Caki2 (cell line): ENCODE results near the gene SCARF2. TPM values are rescaled to one million over a fixed set of nuclear protein-coding genes. Genes with fewer than 3 reads are reported as not detected.
"Not testable (repeated sequence)": the region's sequence is repeated elsewhere in the genome, so short reads cannot be mapped to it uniquely, and the experiment has no call there.

Experiments
- DNase-seq: peaks from one replicate; pipeline ENCODE4 v3.0.0-alpha.2; 2015; ENCODE audit warnings: low read depth
- in situ Hi-C: cut with HindIII; loops from 2 replicates; pipeline ENCODE4 v1.10.0; 2016; ENCODE audit warnings: low sequenced_read_pairs, low pct_unique_long_range_greater_than_20kb, mixed read lengths
- total RNA-seq: library from RNA; depleted of rRNA; stranded (reverse); fragments of >200 nt; shearing (Covaris generic); gene quantifications from 2 replicates; pipeline ENCODE4 v1.2.3, GENCODE V29; 2014; ENCODE audit warnings: low replicate concordance

The SCARF2 gene
- total RNA-seq, 1 experiment from 2014 or later = 3.1 TPM

- in situ Hi-C loops = no loop called here
- DNase-seq = no peak
Observed at GRCh38 chr22:20464912-20465758, 27.5 kb upstream of the SCARF2 start.

DNA sequence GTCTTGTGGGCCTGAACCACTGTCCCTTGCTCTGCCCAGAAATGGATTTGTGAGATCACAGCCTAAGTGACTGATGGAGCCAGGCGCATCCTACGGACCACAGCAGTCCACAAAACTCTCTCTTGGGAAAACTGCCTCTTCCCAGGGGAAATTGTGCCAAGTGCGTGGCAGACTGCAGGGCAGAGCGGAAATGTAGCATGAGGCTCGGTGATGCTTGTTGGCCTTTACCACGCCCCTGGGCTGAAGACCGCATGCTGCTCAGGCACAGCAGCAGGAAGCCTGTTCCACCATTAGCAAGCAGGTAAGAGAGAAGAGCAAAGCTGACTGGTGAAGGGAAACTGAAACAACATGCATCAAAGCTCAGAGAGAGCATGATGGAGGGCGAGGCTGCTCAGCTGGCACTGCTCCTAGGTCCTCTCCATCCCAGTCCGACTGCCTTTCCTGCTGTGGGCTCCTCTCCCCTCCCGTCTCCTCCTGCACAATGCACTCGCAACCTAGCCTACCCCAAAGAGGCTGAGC is 26.5 kb upstream of the SCARF2 start:
- in situ Hi-C loops = no loop called here

GRCh38 chr22:20463324-20464095 is 25.9 kb upstream of the SCARF2 start:
- in situ Hi-C loops = no loop called here
- DNase-seq = no peak

More for the DNA sequence above, 26.5 kb upstream of the SCARF2 start:
- DNase-seq = no peak

DNA sequence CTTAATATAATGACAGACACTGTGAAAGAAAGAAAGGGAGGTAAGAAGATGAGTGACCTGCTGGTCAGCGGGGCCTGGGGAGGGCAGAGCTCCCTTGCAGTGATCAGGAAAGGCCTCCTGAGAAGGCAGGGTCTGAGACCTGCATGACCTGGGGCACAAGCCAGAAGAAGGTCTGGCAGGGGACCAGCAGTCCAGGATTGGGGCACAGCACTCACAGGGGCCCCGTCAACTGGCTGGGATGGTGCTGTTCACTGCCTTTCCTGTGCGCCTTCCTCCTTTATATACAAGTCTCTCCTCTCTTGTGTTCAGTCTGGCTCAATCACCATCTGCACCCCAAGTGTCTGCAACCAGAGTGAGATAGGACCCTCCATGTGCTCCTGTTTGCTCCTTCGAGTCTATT is 22.2 kb upstream of the SCARF2 start:
- no peak for DNase-seq
- in situ Hi-C loops = no loop called here

DNA sequence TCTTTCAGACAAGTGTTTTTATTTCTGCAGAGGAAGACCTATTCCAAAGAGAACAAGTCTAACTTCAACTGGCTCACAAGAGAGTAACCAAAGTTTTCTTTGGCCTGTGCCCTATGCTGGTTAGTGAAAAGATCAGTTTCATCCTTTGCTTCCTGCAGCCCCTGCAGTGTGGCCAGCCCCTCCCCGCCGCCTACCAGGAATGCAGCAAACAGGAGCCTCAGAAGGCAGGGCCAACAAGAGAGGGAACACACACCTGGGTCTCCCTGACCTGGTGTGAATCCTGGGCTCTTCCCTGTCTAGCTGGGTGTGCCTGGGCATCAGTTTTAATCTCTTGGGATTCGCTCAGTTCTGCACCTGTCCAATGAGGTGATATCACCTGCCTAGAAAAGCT is 21.5 kb upstream of the SCARF2 start:
- no peak for DNase-seq
- in situ Hi-C loops = no loop called here

GRCh38 chr22:20458530-20459151 is 21.0 kb upstream of the SCARF2 start:
- DNase-seq = no peak
- in situ Hi-C loops = no loop called here

- no peak for DNase-seq
- in situ Hi-C loops = no loop called here
Observed at GRCh38 chr22:20457506-20458240, 20.0 kb upstream of the SCARF2 start.

GRCh38 chr22:20456722-20457076 is 19.1 kb upstream of the SCARF2 start:
- in situ Hi-C loops = no loop called here
- DNase-seq = no peak

DNA sequence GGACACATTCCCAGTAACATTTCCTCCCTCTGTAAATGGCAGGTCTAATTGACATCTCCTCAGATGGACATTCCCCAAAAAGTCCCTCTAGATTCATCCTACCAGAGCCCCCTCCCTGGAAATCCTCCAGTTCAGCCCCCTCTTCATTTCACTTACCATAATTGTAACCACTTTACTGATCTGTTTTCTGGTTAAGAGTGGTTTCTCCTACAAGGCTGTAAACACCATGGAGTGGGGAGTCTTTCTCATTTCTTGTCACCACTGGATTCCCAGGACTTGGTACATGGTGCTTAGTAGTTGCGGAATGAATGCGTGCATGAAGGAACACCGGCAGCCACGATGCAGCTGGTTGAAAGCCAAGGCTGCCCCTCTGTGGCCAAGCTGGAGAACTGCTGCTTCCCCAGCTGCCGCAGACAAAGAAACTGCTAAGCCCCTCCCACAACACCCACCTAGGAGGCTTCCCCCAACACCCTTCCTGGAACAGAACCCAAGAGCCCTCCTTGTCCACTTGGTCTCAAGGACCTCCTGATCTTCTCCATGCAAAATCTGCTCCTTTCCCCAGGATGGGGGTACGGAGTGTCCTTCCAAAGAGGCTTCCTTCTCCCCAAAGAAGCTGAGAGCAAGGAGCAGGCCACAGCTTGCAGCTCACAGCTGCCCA is 18.6 kb upstream of the SCARF2 start:
- in situ Hi-C loops = no loop called here
- DNase-seq = peak; percentile 64

DNA sequence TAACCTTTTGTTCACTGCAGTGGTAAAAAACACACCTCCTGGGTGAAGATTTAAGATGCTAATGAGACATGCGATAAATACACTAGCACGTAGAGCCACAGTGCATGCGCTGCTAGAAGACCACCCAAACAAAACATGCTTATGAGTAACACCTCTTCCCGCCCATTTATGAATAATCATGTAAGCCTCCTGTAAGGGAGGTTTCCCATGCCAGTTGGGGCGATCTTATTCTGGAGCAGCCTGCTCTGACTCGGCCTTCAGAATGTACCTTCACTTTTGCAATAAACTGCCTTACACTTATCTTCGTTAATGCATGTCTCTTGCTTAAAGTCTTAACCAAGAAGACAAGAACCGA is 18.1 kb upstream of the SCARF2 start:
- in situ Hi-C loops = no loop called here
- DNase-seq = no peak

- in situ Hi-C loops = no loop called here
- DNase-seq = no peak
Observed at GRCh38 chr22:20453222-20453621, 15.6 kb upstream of the SCARF2 start.

DNA sequence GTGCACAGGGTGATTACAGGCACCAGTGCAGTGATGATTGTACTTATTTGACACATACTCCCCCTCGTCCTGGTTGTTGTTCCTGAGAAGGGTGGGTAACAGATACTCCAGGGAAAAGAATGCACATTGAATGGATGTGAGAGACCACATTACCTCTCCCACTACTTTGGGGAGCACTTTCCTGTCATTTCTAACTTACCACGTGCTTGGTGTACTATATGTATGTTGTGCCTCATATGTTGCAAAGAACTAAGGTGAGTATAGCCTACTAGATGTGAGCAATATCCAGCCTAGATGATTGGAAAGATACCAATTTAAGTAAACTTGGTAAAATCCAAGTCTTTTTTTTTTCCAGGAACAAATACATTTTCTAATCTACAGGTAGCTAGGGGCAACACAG is 14.3 kb upstream of the SCARF2 start:
- in situ Hi-C loops = no loop called here
- no peak for DNase-seq

DNA sequence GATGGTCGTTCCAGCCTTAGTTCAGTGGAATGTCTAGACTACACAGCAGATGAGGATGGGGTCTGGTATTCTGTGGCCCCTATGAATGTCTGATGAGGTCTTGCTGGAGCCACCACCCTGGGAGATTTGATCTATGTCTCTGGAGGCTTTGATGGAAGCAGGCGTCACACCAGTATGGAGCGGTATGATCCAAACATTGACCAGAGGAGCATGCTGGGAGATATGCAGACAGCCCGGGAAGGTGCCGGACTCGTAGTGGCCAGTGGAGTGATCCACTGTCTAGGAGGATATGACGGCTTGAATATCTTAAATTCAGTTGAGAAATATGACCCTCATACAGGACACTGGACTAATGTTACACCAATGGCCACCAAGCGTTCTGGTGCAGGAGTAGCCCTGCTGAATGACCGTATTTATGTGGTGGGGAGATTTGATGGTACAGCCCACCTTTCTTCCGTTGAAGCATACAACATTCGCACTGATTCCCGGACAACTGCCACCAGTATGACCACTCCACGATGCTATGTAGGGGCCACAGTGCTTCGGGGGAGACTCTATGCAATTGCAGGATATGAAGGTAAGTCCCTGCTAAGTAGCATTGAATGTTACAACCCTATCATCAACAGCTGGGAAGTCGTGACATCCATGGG is 13.6 kb upstream of the SCARF2 start:
- in situ Hi-C loops, DNase-seq: not testable (repeated sequence)

DNA sequence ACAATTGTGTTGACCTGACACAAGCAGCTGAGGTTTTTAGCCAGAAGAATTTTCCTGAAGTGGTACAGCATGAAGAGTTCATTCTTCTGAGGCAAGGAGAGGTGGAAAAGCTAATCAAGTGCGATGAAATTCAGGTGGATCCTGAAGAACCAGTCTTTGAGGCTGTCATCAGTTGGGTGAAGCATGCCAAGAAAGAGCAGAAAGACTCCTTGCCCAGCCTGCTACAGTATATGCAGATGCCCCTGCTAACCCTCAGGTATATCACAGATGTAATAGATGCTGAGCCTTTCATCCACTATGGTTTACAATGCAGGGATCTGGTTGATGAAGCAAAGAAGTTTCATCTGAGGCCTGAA is 12.9 kb upstream of the SCARF2 start:
- in situ Hi-C loops = no loop called here

GRCh38 chr22:20449819-20450550 is 12.4 kb upstream of the SCARF2 start:
- in situ Hi-C loops = no loop called here
- DNase-seq = no peak

More for the DNA sequence above, 12.9 kb upstream of the SCARF2 start:
- no peak for DNase-seq

DNA sequence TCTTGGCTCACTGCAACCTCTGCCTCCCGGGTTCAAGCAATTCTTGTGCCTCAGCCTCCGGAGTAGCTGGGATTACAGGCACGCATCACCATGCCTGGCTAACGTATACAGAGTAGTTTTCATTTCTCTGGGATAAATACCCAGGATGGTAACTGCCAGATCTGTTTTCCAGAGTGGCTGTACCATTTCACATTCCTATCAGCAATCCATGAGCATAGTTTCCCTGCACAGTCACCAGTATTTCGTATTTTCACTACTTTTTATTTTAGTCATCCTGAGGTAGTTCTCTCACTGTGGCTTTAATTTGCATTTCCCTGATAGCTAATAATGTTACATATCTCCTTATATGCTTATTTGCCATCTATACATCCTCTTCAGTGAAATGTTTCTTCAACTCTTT is 11.0 kb upstream of the SCARF2 start:
- DNase-seq = no peak
- in situ Hi-C loops = no loop called here

DNA sequence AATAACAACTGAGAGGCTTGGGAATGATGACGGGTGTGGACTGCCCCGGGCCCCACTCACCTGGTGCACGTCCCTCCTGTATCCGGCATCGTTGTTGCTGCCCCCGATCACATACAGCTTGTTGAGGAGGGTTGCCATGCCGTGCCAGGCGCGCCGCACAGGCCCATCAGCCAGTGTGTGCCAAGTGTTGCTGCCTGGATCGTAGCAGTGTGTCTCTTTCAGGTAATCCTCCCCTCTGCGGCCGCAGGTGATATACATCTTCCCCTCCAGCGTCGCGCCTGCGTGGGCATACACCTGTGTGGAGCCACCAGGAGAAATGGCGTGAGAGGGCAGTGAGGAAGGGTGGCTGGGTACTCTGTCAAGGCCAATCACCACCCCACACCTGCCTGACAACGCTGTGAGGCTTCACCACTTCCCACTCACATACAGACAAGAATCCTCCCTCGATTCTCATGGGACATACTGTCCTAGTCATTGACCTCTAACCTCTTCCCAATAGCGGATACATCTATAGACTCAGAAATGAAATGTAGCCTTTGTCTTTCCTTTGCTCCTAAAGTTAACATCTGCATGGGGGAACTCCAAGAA is 8.9 kb upstream of the SCARF2 start:
- no peak for DNase-seq
- in situ Hi-C loops = no loop called here
